Measurements from ENCODE around the gene SKOR1. TPM values are rescaled to one million over a fixed set of nuclear protein-coding genes. Genes with fewer than 3 reads are reported as not detected.

SKOR1 gene
- total RNA-seq, 5 donors from 2014 or later (not counting 1 experiment from before 2014, with no cell fraction given): 0.79 to 2.7 (median 1.3) TPM

- Histone ChIP-seq H3K4me3 (ENCODE audit: control insufficient read depth in 1 of 2, extremely low read depth in 1 of 2, low read length in 1 of 2) (peak within 1 kb of the TSS; percentile 87 to 91), H3K36me3 (ENCODE audit: control insufficient read depth in 2 of 2, extremely low read depth in 1 of 2, insufficient read depth in 1 of 2, low read length in 1 of 2) (no peaks in the 10 kb centered on the region), H3K27me3 (replicated peaks in 1 of 2; ENCODE audit: control insufficient read depth in 2 of 2, extremely low read depth in 1 of 2, insufficient read depth in 2 of 2, low read length in 1 of 2) (peaks cover 4 to 12% of the 10 kb centered on the region in 2 experiments), H3K9me3 (no peaks in the 10 kb centered on the region), H3K4me1 (ENCODE audit: control insufficient read depth in 1 of 2, extremely low read depth in 1 of 2, insufficient read depth in 2 of 2, low read length in 2 of 2) (peaks cover 18 to 38% of the 10 kb centered on the region in 2 experiments), H3K27ac (ENCODE audit: low read length) (peak within 1 kb of the TSS; percentile 94)
- Mint-ChIP-seq H3K36me3 (no peaks in the 10 kb centered on the region), H3K9me3 (no peaks in the 10 kb centered on the region), H3K27me3 (peaks cover under 1 to 18% of the 10 kb centered on the region in 2 donors), H3K27ac (peak within 1 kb of the TSS; percentile 98 to 99), H3K4me1 (peaks cover 28 to 42% (median 37%) of the 10 kb centered on the region in 3 donors), H3K4me3 (peak within 1 kb of the TSS; percentile 87 to 93 (median 92))
- peak; percentile 93 to 97 (median 96) for DNase-seq
- 0% methylated on average over 51 of the region's 62 CpGs for WGBS (ENCODE audit: insufficient coverage)
- peak; percentile 86 to 93 (median 89) for ATAC-seq (replicated peaks in 1 of 4)
- POLR2A ChIA-PET: interaction anchor here in 1 of 2 donors (0.6 to 0.7 kb wide), 2 partner anchors 86 to 313 kb away, joined by 3 to 4 read pairs; no protein-coding TSS in a partner anchor
- CTCF ChIA-PET: interaction anchor here (0.6 to 1.0 kb wide), 2 partner anchors 383 to 692 kb away, joined by 4 to 10 read pairs; no protein-coding TSS in a partner anchor
Observed at GRCh38 chr15:67839929-67840748, 14.8 kb downstream of the SKOR1 start, which contains the start of gene RNU6-1. Gene RNU6-1 (minus strand): TSS chr15:67840045.

DNA sequence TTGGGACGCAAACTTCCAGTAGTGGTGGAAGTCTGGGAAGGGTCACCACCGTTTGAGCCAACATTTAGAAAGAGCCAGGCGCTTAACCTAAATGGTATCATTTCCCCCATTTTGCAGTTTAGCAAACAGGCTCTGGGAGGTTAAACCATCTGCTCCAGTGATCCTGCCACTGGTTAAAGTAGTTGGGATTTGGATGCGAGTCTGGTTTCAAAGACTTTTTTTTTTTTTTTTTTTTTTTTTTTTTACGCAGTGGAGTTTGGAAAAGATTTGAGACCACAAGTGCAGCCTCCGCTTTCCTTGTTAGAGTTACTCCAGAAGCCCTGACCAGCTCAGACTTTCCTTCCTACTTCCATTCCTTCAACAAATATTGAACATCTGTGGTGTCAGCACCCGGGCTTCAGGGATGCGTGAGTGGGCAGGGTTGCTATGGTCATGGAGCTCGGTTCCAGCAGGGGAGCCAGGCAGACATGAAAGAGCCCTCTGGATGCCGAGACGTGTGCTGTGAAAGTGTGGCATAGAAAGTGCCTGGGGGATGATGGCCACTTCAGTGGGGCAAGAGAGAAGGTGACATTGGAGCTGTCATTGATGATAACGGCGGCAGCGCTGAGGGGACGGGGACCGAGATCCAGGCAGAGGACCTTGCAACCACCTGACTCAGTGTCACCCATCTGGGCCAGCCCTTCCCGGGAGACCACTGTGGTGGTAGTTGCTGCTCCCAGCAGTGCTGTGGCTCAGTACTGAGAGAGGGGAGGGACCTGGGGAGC lies 15.6 kb downstream of the SKOR1 start:
- ChIA-PET CTCF (interaction anchor here (0.6 to 1.0 kb wide), 3 partner anchors 354 to 692 kb away, joined by 3 to 10 read pairs (median 4); no protein-coding TSS in a partner anchor), POLR2A (interaction anchor here (0.6 to 0.7 kb wide), 3 partner anchors 87 to 388 kb away, joined by 3 to 6 read pairs (median 4); partner anchors contain the start of gene CLN6 (in 1 of the 2))
- no peaks in the 10 kb centered on the region for H3K36me3 ChIP-seq (ENCODE audit: control insufficient read depth in 2 of 2, extremely low read depth in 1 of 2, insufficient read depth in 1 of 2, low read length in 1 of 2)
- DNase-seq (peak in 1 of 35 experiments; percentile 16), ATAC-seq (replicated peaks in 1 of 4) (no peak)
- H3K27ac ChIP-seq (ENCODE audit: low read length): peak overlapping the region; percentile 94
- peaks cover 14 to 30% of the 10 kb centered on the region in 2 experiments for H3K4me1 ChIP-seq (ENCODE audit: control insufficient read depth in 1 of 2, extremely low read depth in 1 of 2, insufficient read depth in 2 of 2, low read length in 2 of 2)
- H3K27ac Mint-ChIP-seq: peak overlapping the region; percentile 98 to 99
- peaks cover 24 to 36% (median 31%) of the 10 kb centered on the region in 3 donors for H3K4me1 Mint-ChIP-seq
- 15% methylated on average over 13 of the region's 17 CpGs for WGBS (ENCODE audit: insufficient coverage)
- H3K4me3 ChIP-seq (ENCODE audit: control insufficient read depth in 1 of 2, extremely low read depth in 1 of 2, low read length in 1 of 2): peak overlapping the region; percentile 87 to 91
- H3K27me3 ChIP-seq (replicated peaks in 1 of 2; ENCODE audit: control insufficient read depth in 2 of 2, extremely low read depth in 1 of 2, insufficient read depth in 2 of 2, low read length in 1 of 2): peaks cover 4% of the 10 kb centered on the region in 2 experiments
- no peaks in the 10 kb centered on the region for H3K9me3 Mint-ChIP-seq
- H3K9me3 ChIP-seq: no peaks in the 10 kb centered on the region
- H3K27me3 Mint-ChIP-seq: peaks cover 0 to 10% of the 10 kb centered on the region in 2 donors
- peak overlapping the region; percentile 87 to 93 (median 92) for H3K4me3 Mint-ChIP-seq
- H3K36me3 Mint-ChIP-seq: no peaks in the 10 kb centered on the region

DNA sequence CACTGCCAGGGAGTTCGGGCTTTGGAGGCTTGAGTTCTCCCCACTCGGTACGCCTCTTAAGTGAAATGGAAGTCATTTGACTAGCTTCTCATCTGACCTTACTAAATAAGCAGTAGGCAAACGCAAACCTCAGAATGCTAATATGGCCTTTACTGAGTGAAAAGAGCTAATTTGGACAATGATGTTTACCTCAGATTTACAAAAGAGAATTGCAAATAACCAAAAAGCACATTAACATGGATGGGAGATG lies 16.1 kb downstream of the SKOR1 start:
- peak overlapping the region in 1 of 2 donors; percentile 89 for H3K27ac Mint-ChIP-seq
- no CpG with 5 or more reads among the region's 4 CpGs for WGBS (ENCODE audit: insufficient coverage)
- H3K27me3 ChIP-seq (replicated peaks in 1 of 2; ENCODE audit: control insufficient read depth in 2 of 2, extremely low read depth in 1 of 2, insufficient read depth in 2 of 2, low read length in 1 of 2): no peaks in the 10 kb centered on the region
- H3K4me3 Mint-ChIP-seq: peak overlapping the region; percentile 87 to 93 (median 92)
- no peaks in the 10 kb centered on the region for H3K9me3 ChIP-seq
- ChIA-PET POLR2A (interaction anchor here in 1 of 2 donors (0.6 kb wide), 1 partner anchor 388 kb away, joined by 6 read pairs; the partner anchor contains the start of gene CLN6), CTCF (interaction anchor here in 1 of 2 donors (0.6 kb wide), 1 partner anchor 354 kb away, joined by 3 read pairs; no protein-coding TSS in a partner anchor)
- ATAC-seq (replicated peaks in 1 of 4): no peak
- H3K4me3 ChIP-seq (ENCODE audit: control insufficient read depth in 1 of 2, extremely low read depth in 1 of 2, low read length in 1 of 2): peak overlapping the region; percentile 87 to 91
- H3K4me1 ChIP-seq (ENCODE audit: control insufficient read depth in 1 of 2, extremely low read depth in 1 of 2, insufficient read depth in 2 of 2, low read length in 2 of 2): peaks cover 10 to 25% of the 10 kb centered on the region in 2 experiments
- no peaks in the 10 kb centered on the region for H3K36me3 Mint-ChIP-seq
- peaks cover 0 to 5% of the 10 kb centered on the region in 2 donors for H3K27me3 Mint-ChIP-seq
- H3K27ac ChIP-seq (ENCODE audit: low read length): no peak overlapping the region
- no peaks in the 10 kb centered on the region for H3K9me3 Mint-ChIP-seq
- no peak for DNase-seq
- peaks cover 19 to 30% (median 26%) of the 10 kb centered on the region in 3 donors for H3K4me1 Mint-ChIP-seq
- no peaks in the 10 kb centered on the region for H3K36me3 ChIP-seq (ENCODE audit: control insufficient read depth in 2 of 2, extremely low read depth in 1 of 2, insufficient read depth in 1 of 2, low read length in 1 of 2)

DNA sequence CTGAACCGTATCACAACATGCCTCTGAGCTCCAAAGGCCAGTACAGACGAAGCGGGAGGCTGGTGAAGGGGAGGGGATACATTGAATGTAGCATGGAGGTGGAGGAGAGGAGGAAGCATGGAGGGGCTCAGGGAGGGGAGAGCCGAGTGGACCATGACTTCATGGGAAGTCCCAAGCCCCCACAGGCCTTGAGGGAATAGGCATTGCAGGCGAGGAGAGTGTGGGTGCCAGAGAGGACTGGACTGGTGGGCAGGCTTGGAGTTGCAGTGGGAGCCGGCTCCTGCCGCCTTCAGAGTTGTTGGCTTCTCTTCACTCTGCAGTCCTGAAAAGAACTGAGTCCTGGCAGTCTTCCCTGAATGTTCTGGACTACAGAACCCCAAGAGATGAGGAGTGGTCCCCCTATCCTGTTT lies 17.8 kb downstream of the SKOR1 start:
- Histone ChIP-seq H3K27ac (ENCODE audit: low read length) (no peak overlapping the region), H3K27me3 (replicated peaks in 1 of 2; ENCODE audit: control insufficient read depth in 2 of 2, extremely low read depth in 1 of 2, insufficient read depth in 2 of 2, low read length in 1 of 2) (no peaks in the 10 kb centered on the region), H3K4me1 (ENCODE audit: control insufficient read depth in 1 of 2, extremely low read depth in 1 of 2, insufficient read depth in 2 of 2, low read length in 2 of 2) (peaks cover 10 to 21% of the 10 kb centered on the region in 2 experiments), H3K36me3 (ENCODE audit: control insufficient read depth in 2 of 2, extremely low read depth in 1 of 2, insufficient read depth in 1 of 2, low read length in 1 of 2) (no peaks in the 10 kb centered on the region), H3K4me3 (ENCODE audit: control insufficient read depth in 1 of 2, extremely low read depth in 1 of 2, low read length in 1 of 2) (no peak overlapping the region), H3K9me3 (no peaks in the 10 kb centered on the region)
- WGBS (ENCODE audit: insufficient coverage): 89% methylated on average over 4 of the region's 7 CpGs
- peaks cover 17 to 23% (median 22%) of the 10 kb centered on the region in 3 donors for H3K4me1 Mint-ChIP-seq
- no peak overlapping the region for H3K4me3 Mint-ChIP-seq
- H3K27ac Mint-ChIP-seq: no peak overlapping the region
- ChIA-PET CTCF (no interaction called here), POLR2A (no interaction called here)
- no peaks in the 10 kb centered on the region for H3K36me3 Mint-ChIP-seq
- no peaks in the 10 kb centered on the region for H3K9me3 Mint-ChIP-seq
- DNase-seq: no peak
- ATAC-seq (replicated peaks in 1 of 4): no peak
- peaks cover 0 to 4% of the 10 kb centered on the region in 2 donors for H3K27me3 Mint-ChIP-seq

DNA sequence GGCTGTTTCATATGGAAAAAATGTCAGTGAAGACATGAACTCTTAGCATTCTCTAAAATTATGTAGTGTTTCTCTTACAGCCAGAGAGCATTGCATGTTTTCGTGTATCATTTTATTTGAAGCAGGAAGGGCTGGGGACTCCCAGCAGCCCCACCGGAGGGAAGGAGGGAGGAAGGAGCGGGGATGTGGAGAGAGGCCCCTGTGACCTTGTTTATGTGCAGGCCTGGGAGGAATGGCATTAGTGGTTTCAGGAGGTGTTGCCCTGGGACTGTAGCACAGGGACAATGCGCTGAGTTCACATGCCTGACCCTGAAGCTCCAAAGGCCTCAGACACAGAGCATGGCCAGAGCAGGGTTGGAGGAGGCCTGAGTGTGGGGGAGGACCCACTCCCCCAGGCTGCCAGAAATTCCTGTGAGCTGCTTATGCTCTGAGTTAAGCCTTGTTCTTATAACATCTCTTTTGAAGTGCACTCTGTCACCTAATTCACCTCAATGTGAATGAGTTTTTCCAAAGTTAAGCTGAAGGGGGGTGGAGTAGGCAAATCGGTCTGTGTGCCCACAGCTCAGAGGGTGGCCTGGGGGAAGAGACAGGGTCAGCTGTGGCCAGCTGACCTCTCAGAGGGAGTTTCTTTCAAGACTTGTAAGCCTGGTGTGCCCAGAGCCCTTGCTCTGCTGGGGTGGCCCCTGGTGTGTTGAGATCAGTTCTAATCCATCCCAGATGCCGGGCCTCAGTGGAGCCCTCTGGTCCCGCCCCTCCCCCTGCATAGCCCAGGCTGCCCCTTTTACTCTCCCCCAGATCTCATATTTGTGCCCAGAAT lies 18.5 kb downstream of the SKOR1 start:
- Histone ChIP-seq H3K27ac (ENCODE audit: low read length) (no peak overlapping the region), H3K9me3 (no peaks in the 10 kb centered on the region), H3K4me1 (ENCODE audit: control insufficient read depth in 1 of 2, extremely low read depth in 1 of 2, insufficient read depth in 2 of 2, low read length in 2 of 2) (peaks cover 8 to 14% of the 10 kb centered on the region in 2 experiments), H3K27me3 (replicated peaks in 1 of 2; ENCODE audit: control insufficient read depth in 2 of 2, extremely low read depth in 1 of 2, insufficient read depth in 2 of 2, low read length in 1 of 2) (no peaks in the 10 kb centered on the region), H3K36me3 (ENCODE audit: control insufficient read depth in 2 of 2, extremely low read depth in 1 of 2, insufficient read depth in 1 of 2, low read length in 1 of 2) (no peaks in the 10 kb centered on the region), H3K4me3 (ENCODE audit: control insufficient read depth in 1 of 2, extremely low read depth in 1 of 2, low read length in 1 of 2) (no peak overlapping the region)
- no peak overlapping the region for H3K4me3 Mint-ChIP-seq
- WGBS (ENCODE audit: insufficient coverage): 91% methylated on average over 6 of the region's 7 CpGs
- DNase-seq: no peak
- ChIA-PET POLR2A (no interaction called here), CTCF (no interaction called here)
- peaks cover 12 to 22% (median 18%) of the 10 kb centered on the region in 3 donors for H3K4me1 Mint-ChIP-seq
- ATAC-seq (replicated peaks in 1 of 4): no peak
- H3K27ac Mint-ChIP-seq: no peak overlapping the region
- peaks cover 0 to 5% of the 10 kb centered on the region in 2 donors for H3K27me3 Mint-ChIP-seq
- H3K36me3 Mint-ChIP-seq: no peaks in the 10 kb centered on the region
- H3K9me3 Mint-ChIP-seq: no peaks in the 10 kb centered on the region
